Measurements from ENCODE around the gene DCLK2.

- TF ChIP-seq CTCF (IDR thresholded peaks at IDR 0.05; ENCODE audit: low read depth, low read length) = no peak
- no peak for TF ChIP-seq EZH2phosphoT487 (IDR thresholded peaks at IDR 0.05; ENCODE audit: low read depth)
Measured at GRCh38 chr4:150206954-150207353, 128.7 kb downstream of the DCLK2 start.

Measured in OCI-LY3 (cell line).